Fibroblast of mammary gland (primary cell): ENCODE measurements around the gene MYLK2.

ENCODE experiments used
- DNase-seq: peaks from one replicate; pipeline ENCODE4 v3.0.0-alpha.2; 2010; ENCODE audit warnings: low read depth
- H3K4me3 ChIP-seq: 2 replicates; pipeline ENCODE4 v1.5.1; 2011; ENCODE audit warnings: low read depth, mild to moderate bottlenecking, low read length, moderate library complexity; ENCODE audit not compliant: control insufficient read depth
- TF ChIP-seq, protein P1 (sequence below): conservative IDR thresholded peaks from 2 replicates; pipeline ENCODE4 v1.5.1; 2011; ENCODE audit warnings: low read depth, low read length, inconsistent platforms; ENCODE audit not compliant: control insufficient read depth, insufficient read depth

MYLK2 gene

DNA sequence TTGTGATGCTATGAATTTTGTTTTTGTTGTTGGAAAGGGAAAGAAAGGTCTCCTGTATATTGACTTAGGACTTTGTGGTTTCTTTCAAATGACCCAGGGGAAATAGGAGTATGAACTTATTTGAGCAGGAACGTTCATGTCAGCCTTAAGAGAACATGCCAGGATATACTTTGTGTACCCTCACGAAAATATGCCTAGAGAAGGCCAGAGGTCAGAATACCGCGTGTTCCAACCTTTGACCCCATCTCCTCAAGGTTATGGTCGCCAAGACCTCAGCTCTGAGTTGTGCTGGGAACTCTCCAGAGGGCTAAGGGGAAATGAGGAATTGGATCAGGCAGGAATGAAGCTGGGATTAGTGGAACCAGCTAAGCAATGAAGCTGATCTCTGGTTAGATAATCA is 62.8 kb downstream of the MYLK2 start:
- no peak overlapping the region for H3K4me3 ChIP-seq
- DNase-seq = no peak
- TF ChIP-seq, protein P1, sequence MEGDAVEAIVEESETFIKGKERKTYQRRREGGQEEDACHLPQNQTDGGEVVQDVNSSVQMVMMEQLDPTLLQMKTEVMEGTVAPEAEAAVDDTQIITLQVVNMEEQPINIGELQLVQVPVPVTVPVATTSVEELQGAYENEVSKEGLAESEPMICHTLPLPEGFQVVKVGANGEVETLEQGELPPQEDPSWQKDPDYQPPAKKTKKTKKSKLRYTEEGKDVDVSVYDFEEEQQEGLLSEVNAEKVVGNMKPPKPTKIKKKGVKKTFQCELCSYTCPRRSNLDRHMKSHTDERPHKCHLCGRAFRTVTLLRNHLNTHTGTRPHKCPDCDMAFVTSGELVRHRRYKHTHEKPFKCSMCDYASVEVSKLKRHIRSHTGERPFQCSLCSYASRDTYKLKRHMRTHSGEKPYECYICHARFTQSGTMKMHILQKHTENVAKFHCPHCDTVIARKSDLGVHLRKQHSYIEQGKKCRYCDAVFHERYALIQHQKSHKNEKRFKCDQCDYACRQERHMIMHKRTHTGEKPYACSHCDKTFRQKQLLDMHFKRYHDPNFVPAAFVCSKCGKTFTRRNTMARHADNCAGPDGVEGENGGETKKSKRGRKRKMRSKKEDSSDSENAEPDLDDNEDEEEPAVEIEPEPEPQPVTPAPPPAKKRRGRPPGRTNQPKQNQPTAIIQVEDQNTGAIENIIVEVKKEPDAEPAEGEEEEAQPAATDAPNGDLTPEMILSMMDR = no peak

DNA sequence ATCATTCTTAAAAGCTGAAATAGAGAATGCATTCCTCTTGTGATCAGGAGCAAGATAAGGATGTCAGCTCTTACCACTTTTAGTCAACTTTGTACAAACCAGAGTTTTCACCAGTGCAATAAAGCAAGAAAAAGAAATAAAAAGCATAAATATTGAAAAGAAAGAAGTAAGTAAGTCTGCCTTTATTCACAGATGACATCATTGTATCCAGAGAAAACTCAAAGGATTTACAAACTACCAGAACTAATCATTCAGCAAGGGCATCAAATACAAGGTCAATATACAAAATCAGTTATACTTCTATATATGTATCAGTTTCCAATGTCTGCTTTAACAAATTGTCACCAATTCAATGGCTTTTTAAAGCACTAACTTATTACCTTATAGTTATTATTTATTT is 64.7 kb downstream of the MYLK2 start:
- H3K4me3 ChIP-seq = no peak overlapping the region
- DNase-seq = no peak
- TF ChIP-seq, protein P1 = no peak
